ENCODE data around the gene NLRP3. TPM values are rescaled to one million over a fixed set of nuclear protein-coding genes. Genes with fewer than 3 reads are reported as not detected.

Gene NLRP3
- total RNA-seq, 2 donors from 2014 or later, result 1.1 to 1.4 TPM

DNA sequence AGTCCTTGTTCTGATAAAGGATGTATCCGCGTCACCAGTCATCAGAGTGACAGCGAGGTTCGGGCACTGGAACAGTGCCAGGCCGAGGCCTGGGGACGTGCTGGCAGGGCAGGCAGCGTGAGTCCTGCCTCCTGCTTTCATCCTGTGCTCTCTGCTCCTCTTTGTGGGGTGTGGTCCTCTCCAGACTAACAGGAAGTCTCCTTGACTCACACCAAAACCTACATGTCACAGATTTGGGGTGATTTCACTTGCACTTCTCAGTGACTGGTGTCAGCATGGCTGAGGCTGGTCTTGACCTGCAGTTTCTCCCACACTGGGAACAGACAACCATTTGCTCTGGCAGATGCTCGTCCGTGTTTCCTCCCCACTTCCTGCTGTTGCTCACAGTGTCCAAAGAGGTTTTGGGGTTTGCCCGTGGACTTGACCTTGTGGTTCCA, 8.8 kb upstream of the NLRP3 start:
- Histone ChIP-seq H3K27me3 (replicated peaks; ENCODE audit: insufficient read depth) (no peaks in the 10 kb centered on the region), H3K27ac (no peak overlapping the region), H3K4me3 (no peak overlapping the region), H3K9me3 (no peaks in the 10 kb centered on the region), H3K36me3 (no peaks in the 10 kb centered on the region), H3K4me1 (replicated peaks) (no peaks in the 10 kb centered on the region)
- WGBS, result 55% methylated on average over 10 of the region's 10 CpGs
- DNase-seq (ENCODE audit: low spot score), result no peak
- intact Hi-C loops (cut with DNase I), result no loop called here
- TF ChIP-seq POLR2AphosphoS5 (IDR thresholded peaks at IDR 0.05) (no peak), POLR2A (IDR thresholded peaks at IDR 0.05) (no peak), CTCF (IDR thresholded peaks at IDR 0.05) (no peak)

DNA sequence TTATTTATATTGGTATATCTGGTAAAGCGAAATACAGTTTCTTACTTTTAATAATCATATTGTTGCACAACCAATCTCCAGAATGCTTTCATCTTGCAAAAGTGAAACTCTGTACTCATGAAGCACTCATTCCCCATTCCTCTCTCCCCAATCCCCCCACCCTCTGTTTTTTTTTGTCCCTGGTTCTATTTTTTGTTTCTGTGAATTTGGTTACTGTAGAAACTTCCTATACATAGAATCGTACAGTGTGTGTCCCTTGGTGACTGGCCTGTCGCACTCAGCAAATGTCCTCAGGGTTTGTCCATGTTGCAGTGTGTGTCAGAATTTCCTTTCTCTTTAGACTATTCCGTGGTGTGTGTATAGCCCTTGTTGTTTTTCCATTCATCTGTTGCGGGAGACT, 7.9 kb upstream of the NLRP3 start:
- intact Hi-C loops (cut with DNase I), result no loop called here
- Histone ChIP-seq H3K27ac (no peak overlapping the region), H3K27me3 (replicated peaks; ENCODE audit: insufficient read depth) (no peaks in the 10 kb centered on the region), H3K4me1 (replicated peaks) (no peaks in the 10 kb centered on the region), H3K36me3 (no peaks in the 10 kb centered on the region), H3K9me3 (no peaks in the 10 kb centered on the region), H3K4me3 (no peak overlapping the region)
- TF ChIP-seq CTCF (IDR thresholded peaks at IDR 0.05) (no peak), POLR2AphosphoS5 (IDR thresholded peaks at IDR 0.05) (no peak), POLR2A (IDR thresholded peaks at IDR 0.05) (no peak)
- DNase-seq (ENCODE audit: low spot score), result no peak
- WGBS, result 62% methylated on average over 5 of the region's 5 CpGs

DNA sequence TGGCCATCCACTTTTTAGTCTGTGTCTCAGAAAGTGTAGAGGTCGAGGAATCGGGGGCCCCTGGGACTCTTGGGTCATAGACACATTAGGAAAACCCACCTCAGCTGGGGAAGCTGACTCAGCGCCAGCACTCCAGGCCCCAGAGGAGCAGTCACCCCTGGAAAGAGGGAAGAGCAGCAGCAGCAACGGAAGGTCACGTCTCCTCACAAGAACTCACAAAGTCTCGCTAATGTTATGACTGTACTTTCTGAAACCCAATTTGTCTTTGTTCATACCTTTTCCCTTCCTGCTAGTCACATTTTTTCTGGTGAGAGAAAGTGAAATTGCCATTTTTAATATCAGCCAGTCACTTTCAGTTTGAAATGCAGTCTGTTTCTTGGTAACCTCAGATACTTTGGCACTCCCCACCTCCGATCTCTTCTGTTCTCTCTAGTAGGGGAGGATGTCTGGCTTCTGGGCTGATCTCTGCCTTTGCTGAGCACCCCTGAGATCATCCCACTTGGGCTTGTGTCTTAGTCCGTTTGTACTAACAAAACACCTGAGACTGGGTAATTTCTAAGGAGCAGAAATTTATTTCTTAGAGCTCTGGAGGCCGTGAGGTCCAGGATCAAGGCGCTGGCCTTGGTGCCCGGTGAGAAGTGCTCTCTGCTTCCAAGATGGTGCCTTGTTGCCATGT, 6.0 kb upstream of the NLRP3 start:
- intact Hi-C loops (cut with DNase I), result no loop called here
- H3K27me3 ChIP-seq (replicated peaks; ENCODE audit: insufficient read depth), result no peaks in the 10 kb centered on the region
- H3K4me3 ChIP-seq, result no peak overlapping the region
- H3K36me3 ChIP-seq, result no peaks in the 10 kb centered on the region
- H3K9me3 ChIP-seq, result no peaks in the 10 kb centered on the region
- no peaks in the 10 kb centered on the region for H3K4me1 ChIP-seq (replicated peaks)
- TF ChIP-seq POLR2A (IDR thresholded peaks at IDR 0.05) (no peak), POLR2AphosphoS5 (IDR thresholded peaks at IDR 0.05) (no peak), CTCF (IDR thresholded peaks at IDR 0.05) (no peak)
- no peak for DNase-seq (ENCODE audit: low spot score)
- no peak overlapping the region for H3K27ac ChIP-seq
- 82% methylated on average over 11 of the region's 11 CpGs for WGBS

DNA sequence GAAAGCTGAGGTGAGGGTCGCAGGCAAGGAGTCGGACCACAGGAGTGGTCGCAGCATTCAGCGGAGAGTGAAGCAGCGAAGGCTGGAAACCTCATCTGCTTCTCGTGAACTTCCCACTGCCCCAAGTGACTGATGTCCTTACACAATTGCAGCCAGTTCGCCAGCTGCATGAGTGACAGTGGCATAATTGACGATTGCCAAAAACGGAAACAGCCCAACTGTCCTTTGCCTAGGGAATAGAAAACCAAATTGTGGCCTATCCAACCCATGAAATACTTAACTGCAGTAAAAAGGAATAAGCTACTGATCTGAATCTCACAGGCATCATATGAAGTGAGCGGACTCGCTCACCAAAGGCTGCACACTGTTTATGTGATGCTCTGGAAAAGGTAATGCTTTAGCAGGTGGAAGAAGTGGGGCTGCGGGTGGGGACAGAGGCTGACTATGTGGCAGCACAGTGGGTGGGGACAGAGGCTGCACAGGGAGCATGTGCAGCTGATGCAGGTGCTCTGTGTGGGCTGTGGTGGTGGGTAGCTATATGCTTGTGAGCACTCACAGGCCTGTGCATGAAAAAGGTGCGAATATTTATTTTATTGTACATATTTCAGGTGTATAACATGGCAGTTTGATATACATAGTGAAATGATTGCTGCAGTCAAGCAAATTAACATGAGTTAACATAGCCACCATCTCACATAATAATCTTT, 4.2 kb upstream of the NLRP3 start:
- H3K4me3 ChIP-seq, result no peak overlapping the region
- no peak for DNase-seq (ENCODE audit: low spot score)
- no peak overlapping the region for H3K27ac ChIP-seq
- H3K27me3 ChIP-seq (replicated peaks; ENCODE audit: insufficient read depth), result no peaks in the 10 kb centered on the region
- H3K9me3 ChIP-seq, result no peaks in the 10 kb centered on the region
- H3K36me3 ChIP-seq, result no peaks in the 10 kb centered on the region
- TF ChIP-seq POLR2AphosphoS5 (IDR thresholded peaks at IDR 0.05), result no peak
- TF ChIP-seq POLR2A (IDR thresholded peaks at IDR 0.05), result no peak
- no peak for TF ChIP-seq CTCF (IDR thresholded peaks at IDR 0.05)
- H3K4me1 ChIP-seq (replicated peaks), result no peaks in the 10 kb centered on the region
- WGBS, result 73% methylated on average over 13 of the region's 13 CpGs
- intact Hi-C loops (cut with DNase I), result no loop called here

DNA sequence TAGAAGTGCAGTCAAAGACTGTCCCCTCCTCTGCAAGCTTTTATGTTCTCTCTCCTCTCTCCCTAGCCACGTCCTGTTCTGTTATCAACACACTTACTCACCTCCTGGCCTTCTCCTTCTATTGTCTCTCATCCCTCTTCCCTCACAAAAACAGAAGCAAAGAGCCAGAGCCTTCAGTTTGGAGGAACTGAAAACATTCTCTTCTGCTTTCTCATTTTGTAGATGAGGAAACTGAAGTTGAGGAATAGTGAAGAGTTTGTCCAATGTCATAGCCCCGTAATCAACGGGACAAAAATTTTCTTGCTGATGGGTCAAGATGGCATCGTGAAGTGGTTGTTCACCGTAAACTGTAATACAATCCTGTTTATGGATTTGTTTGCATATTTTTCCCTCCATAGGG, 1.9 kb downstream of the NLRP3 start:
- no peak for DNase-seq (ENCODE audit: low spot score)
- H3K36me3 ChIP-seq, result no peaks in the 10 kb centered on the region
- H3K27ac ChIP-seq, result no peak overlapping the region
- no peaks in the 10 kb centered on the region for H3K4me1 ChIP-seq (replicated peaks)
- TF ChIP-seq POLR2AphosphoS5 (IDR thresholded peaks at IDR 0.05), result no peak
- no peak for TF ChIP-seq POLR2A (IDR thresholded peaks at IDR 0.05)
- TF ChIP-seq CTCF (IDR thresholded peaks at IDR 0.05), result no peak
- intact Hi-C loops (cut with DNase I), result no loop called here
- H3K27me3 ChIP-seq (replicated peaks; ENCODE audit: insufficient read depth), result no peaks in the 10 kb centered on the region
- no peak overlapping the region for H3K4me3 ChIP-seq
- H3K9me3 ChIP-seq, result no peaks in the 10 kb centered on the region
- 79% methylated on average over 5 of the region's 5 CpGs for WGBS

Data from prostate gland (tissue), 2 donors.